MM.1S (cell line): ENCODE data around the gene TP73.

Experiments
- DNase-seq: peaks from one replicate; pipeline ENCODE4 v3.0.0-alpha.2; 2015
- H2AFZ ChIP-seq: fragments of 300-600 bp; sonication (generic); 2 replicates; pipeline ENCODE4 v1.6.0; 2016; ENCODE audit warnings: antibody characterized with exemption, low read length
- H3F3A ChIP-seq: fragments of 300-600 bp; sonication (generic); 2 replicates; pipeline ENCODE4 v1.6.1; 2016; ENCODE audit warnings: mild to moderate bottlenecking, antibody characterized with exemption, low read length, moderate library complexity, mixed read lengths; ENCODE audit not compliant: insufficient read depth
- H3K27ac ChIP-seq: fragments of 300-600 bp; sonication (generic); 2 replicates; pipeline ENCODE4 v1.5.1; 2016; ENCODE audit warnings: mild to moderate bottlenecking, low read length
- H3K27me3 ChIP-seq: fragments of 300-600 bp; sonication (generic); replicated peaks from 2 replicates; pipeline ENCODE4 v1.6.0; 2016; ENCODE audit warnings: low read length; ENCODE audit not compliant: insufficient read depth
- H3K36me3 ChIP-seq: fragments of 300-600 bp; sonication (generic); replicated peaks from 2 replicates; pipeline ENCODE4 v1.6.1; 2016; ENCODE audit warnings: mild to moderate bottlenecking, low read length, mixed read lengths; ENCODE audit not compliant: insufficient read depth
- H3K4me1 ChIP-seq: fragments of 300-600 bp; sonication (generic); 2 replicates; pipeline ENCODE4 v1.6.1; 2016; ENCODE audit warnings: low read length, mixed read lengths
- H3K4me2 ChIP-seq: fragments of 300-600 bp; sonication (generic); 2 replicates; pipeline ENCODE4 v1.6.0; 2016; ENCODE audit warnings: low read depth, low read length
- H3K4me3 ChIP-seq: fragments of 300-600 bp; sonication (generic); 2 replicates; pipeline ENCODE4 v1.5.1; 2016; ENCODE audit warnings: low read length, mixed read lengths
- H3K79me2 ChIP-seq: fragments of 300-600 bp; sonication (generic); 2 replicates; pipeline ENCODE4 v1.6.1; 2016; ENCODE audit warnings: mixed run types, low read length, mixed read lengths
- H3K9ac ChIP-seq: fragments of 300-600 bp; sonication (generic); 2 replicates; pipeline ENCODE4 v1.6.1; 2016; ENCODE audit warnings: low read length, mixed read lengths
- H3K9me2 ChIP-seq: fragments of 300-600 bp; sonication (generic); replicated peaks from 2 replicates; pipeline ENCODE4 v1.6.1; 2016; ENCODE audit warnings: mild to moderate bottlenecking, low read length, mixed read lengths; ENCODE audit not compliant: insufficient read depth
- H3K9me3 ChIP-seq: fragments of 300-600 bp; sonication (generic); replicated peaks from 2 replicates; pipeline ENCODE4 v1.6.1; 2016; ENCODE audit warnings: mild to moderate bottlenecking, low read length, mixed read lengths; ENCODE audit not compliant: insufficient read depth
- H4K20me1 ChIP-seq: fragments of 300-600 bp; sonication (generic); 2 replicates; pipeline ENCODE4 v1.6.1; 2016; ENCODE audit warnings: mild to moderate bottlenecking, low read length, moderate library complexity, mixed read lengths; ENCODE audit not compliant: insufficient read depth
- CTCF ChIP-seq: fragments of 300-600 bp; sonication (generic); IDR thresholded peaks from 2 replicates; pipeline ENCODE4 v1.5.1; 2016; ENCODE audit warnings: antibody characterized with exemption, low read length, mixed read lengths
- EZH2 ChIP-seq: fragments of 300-600 bp; sonication (generic); optimal IDR thresholded peaks from 2 replicates; pipeline ENCODE3; 2017; ENCODE audit warnings: low read depth, mild to moderate bottlenecking, antibody characterized with exemption, low read length, mixed read lengths
- EZH2phosphoT487 ChIP-seq: fragments of 300-600 bp; sonication (generic); IDR thresholded peaks from 2 replicates; pipeline ENCODE4 v1.6.1; 2018; ENCODE audit warnings: antibody characterized with exemption, low read length

Gene TP73

GRCh38 chr1:3687504-3687903, 35.2 kb downstream of the TP73 start:
- no peaks in the 10 kb centered on the region for H3K79me2 ChIP-seq
- no peak overlapping the region for H2AFZ ChIP-seq
- H3K27ac ChIP-seq, result no peak overlapping the region
- no peak overlapping the region for H3K4me3 ChIP-seq
- H3K4me1 ChIP-seq, result no peaks in the 10 kb centered on the region
- no peaks in the 10 kb centered on the region for H3K27me3 ChIP-seq
- no peaks in the 10 kb centered on the region for H3K36me3 ChIP-seq
- H3K9me2 ChIP-seq, result no peaks in the 10 kb centered on the region
- H4K20me1 ChIP-seq, result no peaks in the 10 kb centered on the region
- TF ChIP-seq CTCF, result no peak
- TF ChIP-seq EZH2phosphoT487, result no peak
- TF ChIP-seq EZH2, result no peak
- H3F3A ChIP-seq, result no peaks in the 10 kb centered on the region
- no peak overlapping the region for H3K9ac ChIP-seq
- H3K4me2 ChIP-seq, result no peak overlapping the region
- DNase-seq, result no peak
- no peaks in the 10 kb centered on the region for H3K9me3 ChIP-seq

- H3K79me2 ChIP-seq, result no peaks in the 10 kb centered on the region
- no peaks in the 10 kb centered on the region for H3K9me2 ChIP-seq
- no peak overlapping the region for H3K27ac ChIP-seq
- H3K4me1 ChIP-seq, result no peaks in the 10 kb centered on the region
- H3F3A ChIP-seq, result no peaks in the 10 kb centered on the region
- no peak for TF ChIP-seq CTCF
- no peak for TF ChIP-seq EZH2
- no peak for TF ChIP-seq EZH2phosphoT487
- H4K20me1 ChIP-seq, result no peaks in the 10 kb centered on the region
- no peak overlapping the region for H3K4me2 ChIP-seq
- no peak overlapping the region for H3K4me3 ChIP-seq
- no peaks in the 10 kb centered on the region for H3K9me3 ChIP-seq
- no peaks in the 10 kb centered on the region for H3K36me3 ChIP-seq
- H2AFZ ChIP-seq, result no peak overlapping the region
- no peak for DNase-seq
- H3K27me3 ChIP-seq, result no peaks in the 10 kb centered on the region
- H3K9ac ChIP-seq, result no peak overlapping the region
Observed at GRCh38 chr1:3688356-3689137, 36.2 kb downstream of the TP73 start.

- Histone ChIP-seq H3K4me2 (no peak overlapping the region), H3K4me1 (no peaks in the 10 kb centered on the region), H3K27me3 (no peaks in the 10 kb centered on the region), H3K79me2 (no peaks in the 10 kb centered on the region), H2AFZ (no peak overlapping the region), H3K36me3 (no peaks in the 10 kb centered on the region), H4K20me1 (no peaks in the 10 kb centered on the region), H3F3A (no peaks in the 10 kb centered on the region), H3K4me3 (no peak overlapping the region), H3K27ac (no peak overlapping the region), H3K9ac (no peak overlapping the region), H3K9me2 (no peaks in the 10 kb centered on the region), H3K9me3 (no peaks in the 10 kb centered on the region)
- TF ChIP-seq EZH2phosphoT487 (no peak), CTCF (no peak), EZH2 (no peak)
- DNase-seq, result no peak
Observed at GRCh38 chr1:3689138-3689750, 36.9 kb downstream of the TP73 start.
